Osteoblast (primary cell): ENCODE measurements around the gene LUC7L. TPM values are rescaled to one million over a fixed set of nuclear protein-coding genes. Genes with fewer than 3 reads are reported as not detected.
A peak's percentile ranks its signal among the peaks of the same experiment; 100 is the strongest.

Source experiments
- DNase-seq: peaks from one replicate; pipeline ENCODE4 v3.0.0; 2011; ENCODE audit warnings: low spot score, mixed read lengths; ENCODE audit not compliant: insufficient read length; ENCODE audit errors: missing footprints
- H2AFZ ChIP-seq: 2 replicates; pipeline ENCODE4 v1.6.0; 2011; ENCODE audit warnings: mild to moderate bottlenecking, low read length
- H3K27ac ChIP-seq: 2 replicates; pipeline ENCODE4 v1.5.1; 2011; ENCODE audit warnings: mild to moderate bottlenecking, low read depth, low read length, moderate library complexity
- H3K27me3 ChIP-seq: 2 replicates; pipeline ENCODE4 v1.6.0; 2012; ENCODE audit warnings: mild to moderate bottlenecking, control low read depth, inconsistent platforms, low read length, moderate library complexity; ENCODE audit not compliant: insufficient read depth
- H3K36me3 ChIP-seq: 2 replicates; pipeline ENCODE4 v1.5.1; 2011; ENCODE audit warnings: mild to moderate bottlenecking, low read length, control low read depth, moderate library complexity; ENCODE audit not compliant: insufficient read depth
- H3K4me1 ChIP-seq: 2 replicates; pipeline ENCODE4 v1.5.1; 2011; ENCODE audit warnings: mild to moderate bottlenecking, low read length, control low read depth, moderate library complexity; ENCODE audit not compliant: insufficient read depth
- H3K4me2 ChIP-seq: 2 replicates; pipeline ENCODE4 v1.6.0; 2011; ENCODE audit warnings: mild to moderate bottlenecking, low read length; ENCODE audit not compliant: insufficient read depth
- H3K4me3 ChIP-seq: fragments of 200-600 bp; sonication (generic); 3 replicates; pipeline ENCODE4 v1.5.1; 2012; ENCODE audit warnings: mild to moderate bottlenecking, low read length, inconsistent platforms; ENCODE audit not compliant: insufficient read depth
- H3K79me2 ChIP-seq: 2 replicates; pipeline ENCODE4 v1.6.0; 2012; ENCODE audit warnings: mild to moderate bottlenecking, low read length, control low read depth, inconsistent platforms; ENCODE audit not compliant: insufficient read depth
- H3K9me3 ChIP-seq: 2 replicates; pipeline ENCODE4 v1.5.1; 2011; ENCODE audit warnings: low read depth, low read length, control low read depth
- H4K20me1 ChIP-seq: 2 replicates; pipeline ENCODE4 v1.6.0; 2012; ENCODE audit warnings: mild to moderate bottlenecking, low read length, control low read depth; ENCODE audit not compliant: insufficient read depth
- total RNA-seq: library from RNA; depleted of rRNA; stranded (reverse); fragments of >200 nt; gene quantifications from 2 replicates; pipeline ENCODE4 v1.2.3, GENCODE V29; 2012
- TF ChIP-seq, protein P1 (sequence below): IDR thresholded peaks from 2 replicates; pipeline ENCODE4 v1.5.1; 2011; ENCODE audit warnings: mild to moderate bottlenecking, low read depth, low read length, moderate library complexity; ENCODE audit errors: extremely low read depth

Gene LUC7L
- total RNA-seq, 1 donor: 46.0 TPM

DNA sequence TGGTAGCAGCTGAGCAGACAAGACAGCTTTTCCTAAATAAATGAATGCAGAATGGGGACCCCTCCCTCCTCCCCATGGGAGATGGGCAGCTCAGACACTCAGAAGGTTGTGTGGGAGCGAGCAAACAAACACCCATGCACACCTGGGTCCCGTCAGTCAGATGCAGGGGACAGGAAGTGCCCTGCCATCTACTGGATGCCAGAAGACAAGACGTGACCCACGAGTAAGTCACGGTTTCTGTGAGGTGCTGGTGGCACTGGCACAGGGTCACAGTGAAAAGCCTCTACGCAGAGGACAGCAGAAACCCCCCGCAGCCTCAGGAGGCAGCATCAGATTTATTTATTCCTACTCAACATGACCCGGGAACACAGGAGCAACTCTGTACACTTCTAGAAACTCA is 40.6 kb downstream of the LUC7L start:
- H3K9me3 ChIP-seq: no peaks in the 10 kb centered on the region
- H3K36me3 ChIP-seq: peaks cover 65% of the 10 kb centered on the region
- DNase-seq: peak; percentile 83
- H2AFZ ChIP-seq: no peak overlapping the region
- H4K20me1 ChIP-seq: peaks cover 26% of the 10 kb centered on the region
- H3K4me1 ChIP-seq: no peaks in the 10 kb centered on the region
- H3K27me3 ChIP-seq: no peaks in the 10 kb centered on the region
- TF ChIP-seq, protein P1, sequence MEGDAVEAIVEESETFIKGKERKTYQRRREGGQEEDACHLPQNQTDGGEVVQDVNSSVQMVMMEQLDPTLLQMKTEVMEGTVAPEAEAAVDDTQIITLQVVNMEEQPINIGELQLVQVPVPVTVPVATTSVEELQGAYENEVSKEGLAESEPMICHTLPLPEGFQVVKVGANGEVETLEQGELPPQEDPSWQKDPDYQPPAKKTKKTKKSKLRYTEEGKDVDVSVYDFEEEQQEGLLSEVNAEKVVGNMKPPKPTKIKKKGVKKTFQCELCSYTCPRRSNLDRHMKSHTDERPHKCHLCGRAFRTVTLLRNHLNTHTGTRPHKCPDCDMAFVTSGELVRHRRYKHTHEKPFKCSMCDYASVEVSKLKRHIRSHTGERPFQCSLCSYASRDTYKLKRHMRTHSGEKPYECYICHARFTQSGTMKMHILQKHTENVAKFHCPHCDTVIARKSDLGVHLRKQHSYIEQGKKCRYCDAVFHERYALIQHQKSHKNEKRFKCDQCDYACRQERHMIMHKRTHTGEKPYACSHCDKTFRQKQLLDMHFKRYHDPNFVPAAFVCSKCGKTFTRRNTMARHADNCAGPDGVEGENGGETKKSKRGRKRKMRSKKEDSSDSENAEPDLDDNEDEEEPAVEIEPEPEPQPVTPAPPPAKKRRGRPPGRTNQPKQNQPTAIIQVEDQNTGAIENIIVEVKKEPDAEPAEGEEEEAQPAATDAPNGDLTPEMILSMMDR: no peak
- H3K79me2 ChIP-seq: peaks cover 2% of the 10 kb centered on the region
- H3K4me3 ChIP-seq: no peak overlapping the region
- H3K4me2 ChIP-seq: no peak overlapping the region
- H3K27ac ChIP-seq: no peak overlapping the region

DNA sequence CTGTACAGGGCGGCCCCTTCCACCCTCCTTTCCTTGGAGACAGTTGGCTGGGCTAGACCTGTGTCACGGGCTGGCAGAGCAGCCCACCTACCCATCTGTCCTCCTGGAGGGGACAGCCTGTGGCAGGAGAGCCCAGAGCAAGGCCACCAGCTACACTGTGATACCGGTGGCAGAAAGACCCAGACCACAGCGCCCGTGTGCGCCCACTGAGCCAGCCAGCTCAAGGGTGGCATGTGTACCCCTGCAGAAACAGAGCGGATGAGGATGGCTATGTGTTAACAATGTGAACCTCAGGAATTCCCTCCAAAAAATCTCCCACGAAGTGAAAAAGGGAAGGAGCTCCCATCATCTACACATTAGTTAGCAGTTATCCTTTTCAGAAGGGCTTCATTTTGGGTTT is 41.9 kb downstream of the LUC7L start:
- Histone ChIP-seq H3K9me3 (no peaks in the 10 kb centered on the region), H3K4me2 (no peak overlapping the region), H3K36me3 (peaks cover 52% of the 10 kb centered on the region), H4K20me1 (peaks cover 26% of the 10 kb centered on the region), H2AFZ (no peak overlapping the region), H3K79me2 (peaks cover 2% of the 10 kb centered on the region), H3K27me3 (no peaks in the 10 kb centered on the region), H3K4me3 (no peak overlapping the region), H3K4me1 (no peaks in the 10 kb centered on the region), H3K27ac (no peak overlapping the region)
- DNase-seq: peak; percentile 78
- TF ChIP-seq, protein P1: no peak

DNA sequence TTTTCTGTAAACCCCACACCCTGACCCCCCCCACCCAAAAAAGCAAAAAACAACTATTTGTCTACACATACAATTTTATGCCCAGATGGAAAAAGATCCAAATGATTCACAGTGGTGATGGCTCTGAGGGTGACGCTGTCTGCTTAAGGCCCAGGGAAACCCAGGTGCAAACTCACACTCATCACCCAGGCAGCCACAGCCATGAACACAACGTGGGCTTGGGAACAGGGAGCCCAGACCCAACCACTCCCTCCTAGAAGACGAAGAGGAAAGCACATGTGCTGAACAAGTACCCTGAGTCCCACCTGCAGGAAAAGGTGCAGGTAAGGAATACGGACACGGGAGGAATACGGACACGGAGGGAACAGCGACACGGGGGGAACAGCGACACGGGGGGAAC is 43.6 kb downstream of the LUC7L start:
- Histone ChIP-seq H3K4me2 (no peak overlapping the region), H3K36me3 (peaks cover 39% of the 10 kb centered on the region), H3K4me1 (peaks cover 6% of the 10 kb centered on the region), H3K79me2 (no peaks in the 10 kb centered on the region), H2AFZ (no peak overlapping the region), H3K9me3 (no peaks in the 10 kb centered on the region), H3K27me3 (no peaks in the 10 kb centered on the region), H3K27ac (no peak overlapping the region), H4K20me1 (peaks cover 26% of the 10 kb centered on the region), H3K4me3 (no peak overlapping the region)
- peak; percentile 50 for DNase-seq
- TF ChIP-seq, protein P1: no peak

DNA sequence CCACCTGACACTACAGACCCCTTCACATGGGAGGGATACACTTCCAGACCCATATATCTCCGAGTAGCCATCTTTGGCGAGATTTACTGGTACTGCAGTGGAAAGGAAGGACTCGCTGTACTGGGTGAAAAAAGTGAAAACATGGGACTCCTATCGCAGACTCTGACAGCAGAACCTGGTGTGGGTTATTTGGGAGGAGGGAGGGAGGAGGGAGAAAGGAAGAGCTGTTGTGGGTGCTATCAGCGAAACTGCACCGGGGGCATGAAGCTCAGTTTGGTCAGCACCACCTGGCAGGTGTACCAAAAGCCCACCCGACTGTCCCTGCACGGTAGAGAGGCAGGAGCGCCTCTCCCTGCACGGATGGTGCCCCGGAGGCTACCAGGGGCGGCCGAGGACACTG is 44.0 kb downstream of the LUC7L start:
- Histone ChIP-seq H3K79me2 (no peaks in the 10 kb centered on the region), H3K4me2 (no peak overlapping the region), H4K20me1 (peaks cover 26% of the 10 kb centered on the region), H3K27me3 (no peaks in the 10 kb centered on the region), H3K4me1 (peaks cover 8% of the 10 kb centered on the region), H3K27ac (no peak overlapping the region), H3K9me3 (no peaks in the 10 kb centered on the region), H2AFZ (no peak overlapping the region), H3K4me3 (no peak overlapping the region), H3K36me3 (peaks cover 35% of the 10 kb centered on the region)
- TF ChIP-seq, protein P1: no peak
- peak; percentile 61 for DNase-seq
